GM19043 (cell line): ENCODE measurements around the gene ZSCAN1.
A peak's percentile ranks its signal among the peaks of the same experiment; 100 is the strongest.
"Not testable (repeated sequence)": the region's sequence is repeated elsewhere in the genome, so short reads cannot be mapped to it uniquely, and the experiment has no call there.

Source experiments
- ATAC-seq: cut with Tn5 transposase; IDR thresholded peaks from one replicate; pipeline ENCODE4 v1.9.1; 2021; ENCODE audit warnings: low read depth; ENCODE audit not compliant: unreplicated experiment

ZSCAN1 gene, protein sequence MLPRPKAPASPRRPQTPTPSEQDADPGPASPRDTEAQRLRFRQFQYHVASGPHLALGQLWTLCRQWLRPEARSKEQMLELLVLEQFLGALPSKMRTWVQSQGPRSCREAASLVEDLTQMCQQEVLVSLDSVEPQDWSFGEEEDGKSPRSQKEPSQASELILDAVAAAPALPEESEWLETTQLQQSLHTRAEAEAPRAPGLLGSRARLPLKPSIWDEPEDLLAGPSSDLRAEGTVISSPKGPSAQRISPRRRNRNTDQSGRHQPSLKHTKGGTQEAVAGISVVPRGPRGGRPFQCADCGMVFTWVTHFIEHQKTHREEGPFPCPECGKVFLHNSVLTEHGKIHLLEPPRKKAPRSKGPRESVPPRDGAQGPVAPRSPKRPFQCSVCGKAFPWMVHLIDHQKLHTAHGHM

DNA sequence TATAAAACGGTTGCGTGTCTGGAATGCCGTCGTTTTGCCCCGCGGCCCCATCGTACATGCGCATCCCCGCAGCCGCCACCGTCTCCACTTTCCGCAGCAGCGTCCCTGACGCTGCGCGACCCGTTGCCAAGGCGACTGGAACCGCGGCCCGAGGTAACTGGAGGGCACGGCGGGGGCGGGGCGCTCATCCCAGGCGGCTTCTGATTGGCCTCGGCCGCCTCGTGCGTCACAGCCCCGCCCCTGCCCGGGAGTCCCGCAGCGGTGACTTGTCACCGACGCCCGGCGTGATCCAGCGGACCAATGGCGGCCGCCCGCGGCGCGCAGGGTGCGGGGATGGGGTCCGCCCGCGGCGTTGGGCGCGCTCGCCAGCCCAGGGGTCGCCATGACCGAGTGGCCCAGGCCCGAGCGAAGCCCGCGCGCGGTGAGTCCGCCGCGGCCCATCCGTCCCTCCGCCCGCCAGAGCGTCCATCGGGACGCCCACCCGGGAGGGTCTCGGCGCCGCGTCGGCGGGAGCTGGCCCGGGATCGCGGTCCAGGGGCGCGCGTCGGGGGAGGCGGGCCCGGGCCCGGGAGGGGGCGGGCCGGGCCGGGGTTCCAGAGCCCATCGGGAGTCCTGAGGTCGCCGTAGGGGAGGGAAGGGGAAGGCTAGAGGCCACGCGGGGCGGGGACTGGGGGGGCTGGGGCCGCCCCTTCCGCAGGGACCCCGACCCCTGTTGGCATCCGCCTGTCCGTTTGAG, at the start of gene ZSCAN1:
Gene ZSCAN1 (plus strand): TSS at position 285 of the 736 bp plus-strand sequence. CDS start 3,812 bp downstream, outside the sequence.
- no peak for ATAC-seq

DNA sequence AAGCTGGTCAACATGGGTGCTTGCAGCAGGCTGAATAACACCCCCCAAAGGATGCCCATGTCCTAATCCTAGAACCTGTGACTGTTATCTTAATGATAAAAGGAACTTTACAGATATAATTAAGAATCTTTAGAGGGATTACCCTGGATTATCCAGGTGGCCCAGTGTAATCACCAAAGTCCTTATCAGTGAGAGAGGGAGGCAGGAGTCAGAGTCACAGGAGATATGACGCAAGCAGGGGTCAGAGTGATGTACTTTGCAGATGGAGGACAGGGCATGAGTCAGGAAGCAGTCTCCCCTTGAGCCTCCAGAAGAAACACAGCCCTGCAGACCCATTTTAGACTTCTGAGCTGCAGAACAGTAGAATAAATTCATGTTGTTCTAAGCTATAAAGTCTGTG, 41.0 kb upstream of the ZSCAN1 start:
- ATAC-seq = no peak

DNA sequence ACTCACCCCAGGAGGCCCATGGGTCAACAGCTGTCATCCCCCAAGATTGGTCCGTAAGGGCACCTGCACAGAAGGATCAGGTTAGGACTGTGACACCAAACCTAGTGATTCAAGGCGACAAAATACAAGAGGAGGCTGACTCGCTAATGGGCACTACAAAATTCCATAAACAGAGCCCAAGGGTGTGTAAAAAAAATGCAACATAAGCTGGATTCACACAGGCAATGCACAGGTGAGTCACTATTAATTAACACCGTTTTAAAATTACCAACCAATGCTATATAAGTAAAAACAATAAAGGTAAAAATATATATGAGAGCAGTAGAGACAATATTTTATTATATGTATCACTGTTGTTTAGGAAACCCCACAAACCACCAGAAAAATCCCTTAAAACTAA, 33.1 kb upstream of the ZSCAN1 start:
- ATAC-seq = no peak

DNA sequence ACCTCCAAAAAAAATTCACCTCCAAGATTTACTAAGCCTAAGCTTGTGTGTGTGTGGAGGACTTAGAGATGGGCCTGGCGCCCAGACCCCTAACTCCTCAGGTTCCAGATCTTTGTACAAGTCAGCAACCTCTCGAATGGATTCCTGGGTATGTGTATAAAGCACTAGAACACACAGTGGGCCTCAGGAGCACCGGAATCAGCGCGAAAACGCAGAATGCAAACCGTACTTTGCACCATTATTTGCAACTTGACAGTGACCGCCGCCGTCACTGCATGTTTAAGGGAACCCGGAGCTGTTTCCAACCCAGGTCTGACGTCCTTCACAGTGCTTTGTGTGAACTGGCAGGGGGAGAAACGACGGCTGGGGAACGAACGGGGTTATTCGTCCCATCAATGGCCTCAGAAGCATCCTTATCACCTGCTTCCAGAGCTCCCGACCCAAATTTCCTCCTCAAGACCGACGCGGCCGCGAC, 31.9 kb upstream of the ZSCAN1 start:
- no peak for ATAC-seq

DNA sequence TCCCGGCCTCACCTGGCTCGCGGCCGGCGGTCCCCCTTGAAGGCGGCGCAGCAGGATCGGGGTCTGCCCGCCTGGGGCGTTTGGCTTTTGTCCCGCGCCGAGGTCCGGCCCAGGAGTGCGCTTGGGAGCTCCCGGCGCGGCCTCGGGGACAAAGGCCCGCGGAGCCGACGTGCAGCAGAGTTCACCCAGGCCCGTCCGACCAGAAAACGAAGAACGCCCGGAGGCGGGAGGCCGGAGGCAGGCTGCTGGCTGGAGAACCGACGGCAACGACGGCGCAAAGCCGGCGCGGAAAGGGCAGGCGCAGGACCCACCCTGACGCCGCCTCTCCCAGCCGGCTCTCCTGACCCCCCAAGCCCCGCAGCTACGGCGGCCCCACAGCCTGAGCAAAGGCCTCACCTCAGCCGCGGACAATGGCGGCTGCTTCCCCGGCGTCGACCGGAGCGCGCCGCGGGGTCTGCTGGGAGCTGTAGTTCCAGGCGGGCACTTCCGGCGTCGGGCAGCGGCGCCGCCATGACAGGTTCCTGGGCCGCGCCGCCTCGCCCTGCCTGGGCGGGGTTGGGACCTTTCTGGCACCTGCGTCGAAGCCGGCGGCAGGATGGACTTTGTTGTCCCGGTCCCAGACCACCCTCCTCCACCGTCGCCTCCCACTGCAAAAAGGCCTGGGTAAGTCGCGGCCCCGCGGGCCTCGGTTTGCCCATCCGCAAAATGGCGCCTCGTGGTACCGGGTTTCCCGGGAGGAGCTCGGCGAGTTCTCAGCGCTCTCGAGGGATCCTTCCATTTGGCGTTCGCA, 31.2 kb upstream of the ZSCAN1 start, which contains the start of gene ZNF606:
Gene ZNF606 (minus strand): TSS at position 437 of the 790 bp plus-strand sequence. CDS start 1,501 bp downstream, outside the sequence.
- ATAC-seq = peak; percentile 93

DNA sequence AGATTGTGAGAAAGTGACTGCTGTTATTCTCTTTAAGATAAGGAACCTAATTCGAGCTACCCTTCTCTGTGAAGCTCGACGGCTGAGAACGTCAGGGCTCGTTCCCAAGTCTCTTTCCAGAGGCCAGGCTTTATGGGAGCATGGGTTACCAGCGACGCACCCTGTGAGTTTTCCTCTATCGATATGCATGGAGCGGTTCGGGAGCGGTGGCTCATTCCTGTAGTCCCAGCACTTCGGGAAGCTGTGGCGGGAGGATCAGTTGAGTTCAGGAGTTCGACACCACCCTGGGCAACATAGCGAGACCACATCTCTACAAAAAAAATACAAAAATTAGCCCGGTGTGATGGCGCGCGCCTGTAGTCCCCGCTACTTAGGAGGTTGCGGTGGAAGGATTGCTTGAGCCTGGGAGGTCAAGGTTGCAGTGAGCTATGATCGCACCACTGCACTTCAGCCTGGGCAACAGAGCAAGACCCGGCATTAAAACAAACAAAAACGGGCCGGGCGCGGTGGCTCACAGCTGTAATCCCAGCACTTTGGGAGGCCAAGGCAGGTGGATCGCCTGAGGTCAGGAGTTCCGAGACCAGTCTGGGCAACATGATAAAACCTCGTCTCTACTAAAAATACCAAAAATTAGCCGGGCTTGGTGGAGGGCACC, 30.5 kb upstream of the ZSCAN1 start:
- no peak for ATAC-seq

DNA sequence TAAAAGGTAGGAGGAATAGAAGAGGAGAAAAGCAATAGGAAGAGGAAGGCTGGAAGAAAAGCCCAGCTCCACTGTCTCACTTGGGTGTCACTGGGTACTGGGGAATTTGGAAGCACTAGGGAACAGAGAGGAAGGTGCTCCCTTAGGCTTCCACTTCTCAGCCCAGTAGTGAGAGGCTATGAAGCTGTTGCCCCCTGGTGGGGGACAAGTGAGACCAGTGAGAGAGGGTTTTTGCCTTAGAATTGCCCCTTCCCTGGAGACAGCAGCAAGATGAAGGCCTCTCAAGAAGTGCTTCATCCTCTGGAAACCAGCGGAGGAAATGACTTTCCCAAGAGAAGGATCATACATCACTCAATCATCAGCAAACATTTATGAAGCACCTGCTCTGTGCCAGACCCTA, 26.5 kb upstream of the ZSCAN1 start:
- no peak for ATAC-seq

DNA sequence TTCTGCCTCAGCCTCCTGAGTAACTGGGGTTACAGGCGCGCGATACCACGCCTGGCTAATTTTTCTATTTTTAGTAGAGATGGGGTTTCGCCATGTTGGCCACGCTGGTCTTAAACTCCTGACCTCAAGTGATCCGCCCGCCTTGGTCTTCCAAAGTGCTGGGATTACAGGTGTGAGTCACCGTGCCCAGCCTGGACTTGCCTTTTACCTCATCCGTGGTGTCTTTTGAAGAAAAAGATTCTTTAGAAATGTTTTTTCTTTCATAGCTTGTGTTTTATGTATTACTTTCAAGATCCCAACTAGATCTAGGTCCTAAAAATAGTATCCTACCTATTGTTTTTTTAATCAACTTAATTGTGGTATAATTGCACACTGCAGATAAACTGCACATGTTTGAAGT, 24.9 kb upstream of the ZSCAN1 start:
- not testable (repeated sequence) for ATAC-seq

DNA sequence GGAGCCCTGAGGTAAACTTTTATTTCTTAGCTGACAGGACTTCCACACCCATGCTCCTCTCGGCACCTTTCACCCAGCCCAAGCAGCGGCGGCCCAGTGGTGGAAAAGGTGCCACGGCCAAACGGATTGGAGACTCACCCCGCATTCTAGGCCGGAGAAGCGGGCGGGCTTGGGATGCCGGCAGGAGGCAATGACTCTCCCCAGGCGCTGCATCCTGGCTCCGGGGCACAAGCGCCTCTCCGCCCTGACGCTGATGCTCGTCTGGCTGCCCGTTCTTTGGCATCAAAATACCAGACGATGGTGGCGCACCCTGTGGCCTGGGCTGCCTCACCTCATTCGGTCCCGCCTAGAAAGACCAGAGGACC, 24.5 kb upstream of the ZSCAN1 start:
- ATAC-seq = no peak

DNA sequence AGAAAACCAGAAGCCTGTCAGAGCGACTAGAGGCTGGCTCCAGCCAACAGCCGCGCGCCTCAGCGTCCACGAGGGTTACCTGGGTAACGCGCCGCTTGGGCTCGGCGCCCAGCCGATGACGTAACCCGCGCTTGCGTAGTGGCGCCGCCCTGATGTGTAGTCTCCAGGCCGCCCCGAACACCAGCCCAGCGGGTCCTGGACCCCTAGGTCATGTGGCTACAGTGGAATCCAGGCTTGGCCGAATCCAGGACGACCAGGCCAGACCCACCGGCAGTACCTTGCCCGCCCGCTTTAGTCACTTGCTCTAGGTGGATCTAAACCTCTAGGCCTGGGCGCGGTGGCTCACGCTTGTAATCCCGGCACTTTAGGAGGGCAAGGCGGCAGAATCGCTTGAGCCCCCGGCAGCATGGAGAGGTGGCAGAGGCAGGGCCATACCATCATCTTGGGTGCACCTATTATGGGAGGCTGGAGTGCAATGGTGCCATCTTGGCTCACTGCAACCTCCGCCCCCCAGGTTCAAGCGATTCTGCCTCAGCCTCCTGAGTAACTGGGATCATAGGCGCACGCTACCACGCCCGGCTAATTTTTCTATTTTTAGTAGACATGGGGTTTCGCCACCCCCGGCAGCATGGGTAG, 24.0 kb upstream of the ZSCAN1 start:
- no peak for ATAC-seq

DNA sequence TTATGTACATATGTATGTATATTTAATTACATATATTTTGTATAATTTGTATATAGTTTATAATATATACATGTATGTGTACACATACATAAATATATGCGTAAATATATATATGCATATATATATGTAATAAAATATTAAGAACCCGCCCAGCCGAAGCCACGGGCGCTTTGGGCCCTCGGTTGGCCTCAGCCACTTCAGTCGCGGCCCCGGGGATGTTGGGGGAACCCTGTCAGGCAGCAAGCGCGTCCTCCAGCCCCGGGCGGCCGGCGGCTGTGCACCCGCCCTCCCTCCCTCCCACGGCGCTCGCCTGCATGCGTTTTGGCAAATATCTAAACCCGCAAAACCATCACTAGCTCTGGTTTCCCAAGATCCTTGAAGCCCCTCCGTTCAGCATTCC, 23.3 kb upstream of the ZSCAN1 start:
- no peak for ATAC-seq

DNA sequence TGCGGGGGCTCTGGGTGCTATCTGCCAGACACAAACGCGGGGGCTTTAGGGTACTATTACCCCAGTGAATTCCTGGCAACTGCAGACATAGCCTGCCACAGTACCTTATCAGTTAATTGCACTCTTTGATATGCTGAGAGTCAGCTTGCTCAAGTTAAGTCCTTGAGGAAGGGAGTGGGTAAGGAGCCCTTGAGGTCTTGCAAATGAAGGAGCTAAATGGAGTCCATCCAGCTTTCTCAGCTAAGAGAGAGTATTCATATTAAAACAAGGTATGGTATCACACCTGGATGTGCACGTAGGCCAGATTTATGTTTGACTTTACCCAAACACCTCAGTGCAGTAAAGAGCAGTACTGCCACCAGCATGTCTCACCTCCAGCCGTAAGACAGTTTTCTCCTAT, 19.7 kb upstream of the ZSCAN1 start:
- ATAC-seq = no peak

DNA sequence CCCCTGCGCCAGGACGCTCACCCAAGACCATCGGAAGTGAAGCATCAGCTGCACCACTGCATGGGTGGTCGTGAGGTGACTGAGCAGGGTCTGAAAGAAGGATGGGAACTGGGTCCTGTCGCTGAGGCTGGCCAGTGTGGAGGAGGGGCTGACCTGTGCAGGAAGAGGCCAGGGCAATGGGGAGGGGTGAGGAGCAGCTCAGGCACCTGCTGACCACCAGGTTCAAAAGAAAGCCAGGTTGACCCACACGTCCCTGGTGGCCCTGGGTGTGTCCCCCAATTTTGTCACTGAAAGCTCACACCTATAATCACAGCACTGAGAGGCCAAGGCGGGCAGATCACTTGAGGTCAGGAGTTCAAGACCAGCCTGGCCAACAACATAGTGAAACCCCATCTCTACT, 13.7 kb upstream of the ZSCAN1 start:
- no peak for ATAC-seq

DNA sequence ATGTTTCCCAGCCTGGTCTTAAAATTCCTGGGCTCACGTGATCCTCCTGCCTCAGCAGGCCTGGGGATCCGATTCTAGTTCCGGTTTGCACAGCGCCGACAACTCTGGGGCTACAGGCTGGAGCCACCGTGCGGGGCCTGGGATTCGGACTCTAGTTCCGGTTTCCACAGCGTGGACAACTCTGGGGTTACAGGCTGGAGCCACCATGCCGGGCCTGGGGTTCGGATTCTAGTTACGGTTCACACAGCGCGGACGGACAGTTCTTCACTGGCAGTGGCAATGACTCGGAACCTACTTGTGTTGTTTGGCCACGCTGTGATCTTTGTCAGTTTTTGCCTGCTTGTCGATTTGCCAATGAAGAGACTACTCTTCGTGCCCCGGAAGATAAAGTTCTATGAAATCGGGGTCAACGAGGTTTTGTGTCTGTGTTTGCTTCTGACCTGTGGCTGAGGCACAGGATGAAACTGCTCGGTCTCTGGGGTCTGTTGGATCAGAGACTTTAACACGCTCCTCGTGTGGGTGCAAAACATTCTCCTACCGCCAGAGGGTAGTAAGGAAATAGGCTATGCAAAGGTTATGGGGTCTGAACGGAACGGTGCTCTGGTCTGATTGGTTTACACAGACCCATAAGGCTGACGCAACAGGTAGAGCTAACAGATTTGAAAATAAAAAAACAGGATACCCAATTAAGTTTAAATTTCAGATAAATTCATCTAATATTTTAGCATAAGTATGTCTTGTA, 12.1 kb upstream of the ZSCAN1 start:
- no peak for ATAC-seq

DNA sequence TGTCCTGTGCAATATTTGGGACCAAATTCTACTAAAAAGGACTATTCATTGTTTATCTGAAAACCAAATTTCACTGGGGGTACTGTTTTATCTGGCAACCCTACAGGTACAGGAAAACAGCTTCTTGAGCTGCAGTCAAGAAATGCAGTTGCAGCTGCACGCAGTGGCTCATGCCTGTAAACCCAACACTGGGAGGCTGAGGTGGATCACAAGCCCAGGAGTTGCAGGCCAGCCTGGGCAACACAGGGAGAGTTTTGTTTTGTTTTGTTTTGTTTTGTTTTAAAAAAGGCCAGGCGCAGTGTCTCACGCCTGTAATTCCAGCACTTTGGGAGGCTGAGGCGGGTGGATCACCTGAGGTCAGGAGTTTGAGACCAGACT, 11.6 kb upstream of the ZSCAN1 start:
- ATAC-seq = no peak

DNA sequence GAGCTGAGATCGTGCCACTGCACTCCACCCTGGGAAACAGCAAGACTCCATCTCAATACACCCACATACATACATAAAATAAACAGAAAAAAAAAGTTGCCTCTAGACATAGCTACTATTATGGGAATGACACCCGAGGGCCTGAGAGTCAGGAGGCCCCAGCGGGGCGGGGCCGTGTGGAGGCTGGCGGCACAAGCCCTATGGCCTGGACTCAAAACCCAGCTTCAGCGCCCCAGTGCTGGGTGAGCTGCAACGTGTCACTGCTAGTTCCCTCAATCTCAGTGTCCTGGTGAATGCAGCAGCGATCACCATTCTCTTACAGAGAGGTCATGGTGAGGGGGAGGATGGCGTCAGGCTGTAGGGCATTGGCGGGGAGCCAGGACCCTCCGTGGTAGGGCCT, 9.2 kb upstream of the ZSCAN1 start:
- no peak for ATAC-seq

DNA sequence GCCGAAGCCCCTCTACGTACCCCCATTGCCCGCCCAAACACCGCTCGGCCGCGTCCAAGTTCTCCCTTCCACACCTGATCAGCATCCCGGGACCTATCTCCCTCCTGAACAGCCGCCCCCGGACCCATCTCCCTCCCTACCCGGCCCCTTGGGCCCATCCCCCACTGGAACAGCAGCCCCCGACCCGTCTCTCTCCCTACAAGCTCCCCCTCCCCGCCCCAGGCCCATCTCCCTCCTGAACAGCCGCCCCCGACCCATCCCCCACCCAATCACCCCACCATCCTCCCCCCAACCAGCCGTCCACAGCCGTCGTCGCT, 610 bp downstream of the ZSCAN1 start:
- ATAC-seq = no peak

DNA sequence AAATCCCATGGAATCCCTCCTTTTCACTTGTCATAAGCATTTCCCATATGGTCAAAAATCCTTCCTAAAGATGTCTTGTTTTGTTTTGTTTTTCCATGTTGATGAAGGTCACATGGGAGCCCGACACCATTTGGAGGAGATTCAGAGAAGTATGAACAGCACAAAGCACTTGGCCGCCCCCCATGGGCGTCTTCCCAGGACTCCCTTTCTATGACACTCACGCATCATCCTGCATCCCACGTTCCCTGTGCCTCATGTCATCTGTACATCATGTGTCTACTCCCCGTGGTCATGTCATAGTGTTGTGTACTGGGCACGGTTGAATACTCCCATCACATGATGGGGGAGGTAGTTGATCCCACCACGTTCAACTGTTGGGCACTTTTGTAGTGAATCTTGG, 2.0 kb downstream of the ZSCAN1 start:
- no peak for ATAC-seq

DNA sequence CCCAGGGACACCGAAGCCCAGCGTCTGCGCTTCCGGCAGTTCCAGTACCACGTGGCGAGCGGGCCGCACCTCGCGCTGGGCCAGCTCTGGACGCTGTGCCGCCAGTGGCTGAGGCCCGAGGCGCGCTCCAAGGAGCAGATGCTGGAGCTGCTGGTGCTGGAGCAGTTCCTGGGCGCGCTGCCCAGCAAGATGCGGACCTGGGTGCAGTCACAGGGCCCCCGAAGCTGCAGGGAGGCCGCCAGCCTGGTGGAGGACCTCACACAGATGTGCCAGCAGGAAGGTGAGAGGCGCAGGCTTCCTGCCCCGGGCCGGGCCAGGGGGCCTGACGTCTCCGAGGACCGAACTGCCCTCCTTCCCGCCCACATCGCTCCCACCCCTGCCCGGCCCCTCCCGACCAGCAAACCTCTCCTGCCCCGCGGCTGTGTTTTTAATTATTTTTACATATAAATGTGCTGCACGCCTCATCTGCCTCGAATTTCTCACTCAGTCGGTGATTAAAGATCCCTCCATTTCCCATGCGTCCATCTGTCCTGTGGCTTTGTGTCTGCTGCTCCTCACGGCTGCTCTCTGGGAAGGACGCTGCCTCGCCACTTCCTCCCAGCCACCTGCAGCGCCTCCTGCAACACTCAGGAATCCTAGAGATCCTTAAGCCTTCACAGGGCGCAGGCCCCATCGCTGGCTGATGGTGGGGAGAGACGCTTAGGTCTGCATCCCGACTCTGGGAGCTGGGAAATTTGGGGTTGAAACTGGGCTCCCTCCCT, 4.3 kb downstream of the ZSCAN1 start:
- ATAC-seq = no peak
